NT2/D1 (cell line): ENCODE results near the gene CHCHD6.

Experiments used
- SUZ12 ChIP-seq: IDR thresholded peaks from 2 replicates; pipeline ENCODE4 v1.6.1; 2011; ENCODE audit not compliant: insufficient read length, insufficient read depth; ENCODE audit errors: extremely low read depth
- YY1 ChIP-seq: IDR thresholded peaks from 2 replicates; pipeline ENCODE4 v1.6.1; 2011; ENCODE audit not compliant: insufficient read length, insufficient read depth
- ZNF274 ChIP-seq: IDR thresholded peaks from 2 replicates; pipeline ENCODE4 v1.6.1; 2011; ENCODE audit warnings: mild to moderate bottlenecking, low read depth, low read length

DNA sequence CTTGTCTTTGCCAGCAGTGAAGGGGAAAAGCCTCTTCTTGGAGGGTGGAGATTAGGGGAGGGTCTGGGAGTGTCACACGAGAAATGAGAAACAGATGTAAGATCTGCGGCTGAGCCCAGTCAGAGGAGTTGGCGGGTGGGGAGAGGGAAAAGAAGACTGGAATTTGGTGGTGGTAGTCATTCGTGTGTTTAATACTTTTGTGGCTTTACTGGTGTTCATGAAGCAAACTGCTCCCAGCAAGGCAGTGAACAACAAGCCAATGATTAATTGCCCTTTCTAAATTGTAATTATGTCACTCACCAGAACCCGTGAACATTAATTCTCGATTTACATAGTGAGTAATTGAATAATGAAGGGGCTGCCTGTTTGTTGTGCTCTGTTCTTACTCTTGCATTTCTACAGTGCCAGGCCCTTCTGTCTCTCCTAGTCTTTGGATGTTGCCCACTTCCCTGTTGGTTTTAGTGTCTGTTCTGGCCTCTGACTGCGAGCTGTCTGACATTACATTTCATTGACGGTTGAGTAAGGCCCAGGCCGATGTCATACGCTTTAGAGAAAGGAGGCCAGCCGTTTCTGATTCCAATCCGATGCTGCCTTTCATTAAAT, 78.0 kb downstream of the CHCHD6 start:
- no peak for TF ChIP-seq YY1
- TF ChIP-seq SUZ12: no peak
- no peak for TF ChIP-seq ZNF274
